Measurements from ENCODE around the gene EMILIN2. TPM values are rescaled to one million over a fixed set of nuclear protein-coding genes. Genes with fewer than 3 reads are reported as not detected.

Gene EMILIN2
- total RNA-seq, 1 experiment from 2014 or later = 0.75 TPM

DNA sequence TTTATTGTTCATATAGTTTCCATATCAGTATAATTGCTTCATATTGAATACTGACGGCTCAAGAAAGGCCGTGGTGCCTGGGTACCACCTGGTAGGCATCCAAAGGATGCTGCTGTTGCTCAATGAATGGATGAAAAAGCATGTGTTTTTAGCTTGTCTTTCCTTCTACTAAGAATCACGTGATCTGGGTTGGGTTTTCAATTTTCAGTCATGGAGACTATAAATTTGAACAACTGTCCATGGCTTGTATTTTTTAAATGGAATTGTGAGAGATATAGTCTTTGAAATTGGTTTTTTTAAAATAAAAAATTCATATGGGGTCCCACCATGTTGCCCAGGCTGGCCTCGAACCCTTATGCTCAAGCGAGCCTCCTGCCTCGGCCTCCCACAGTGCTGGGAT, 25.3 kb downstream of the EMILIN2 start:
- no peak for DNase-seq (ENCODE audit: low read depth)

DNA sequence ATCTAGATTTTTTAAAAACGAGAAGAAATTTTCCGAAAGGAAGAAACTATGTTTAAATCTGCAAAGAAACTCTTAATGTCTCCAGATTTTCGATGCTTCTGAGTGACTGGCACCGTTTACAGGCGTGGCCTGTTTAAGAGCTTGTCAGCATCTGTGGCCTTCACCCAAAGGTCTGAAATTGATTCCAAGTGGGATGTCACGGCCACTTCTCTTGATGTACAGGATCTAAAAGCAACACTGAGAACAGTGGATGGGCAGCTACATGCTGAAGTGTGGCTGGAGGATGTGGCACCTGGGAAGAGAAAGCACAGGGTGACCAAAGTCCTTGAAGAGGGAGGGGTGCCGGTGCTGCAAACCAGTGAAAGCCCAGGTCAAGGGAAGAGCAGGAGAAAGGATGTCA, 28.0 kb downstream of the EMILIN2 start:
- DNase-seq (ENCODE audit: low read depth) = no peak

DNA sequence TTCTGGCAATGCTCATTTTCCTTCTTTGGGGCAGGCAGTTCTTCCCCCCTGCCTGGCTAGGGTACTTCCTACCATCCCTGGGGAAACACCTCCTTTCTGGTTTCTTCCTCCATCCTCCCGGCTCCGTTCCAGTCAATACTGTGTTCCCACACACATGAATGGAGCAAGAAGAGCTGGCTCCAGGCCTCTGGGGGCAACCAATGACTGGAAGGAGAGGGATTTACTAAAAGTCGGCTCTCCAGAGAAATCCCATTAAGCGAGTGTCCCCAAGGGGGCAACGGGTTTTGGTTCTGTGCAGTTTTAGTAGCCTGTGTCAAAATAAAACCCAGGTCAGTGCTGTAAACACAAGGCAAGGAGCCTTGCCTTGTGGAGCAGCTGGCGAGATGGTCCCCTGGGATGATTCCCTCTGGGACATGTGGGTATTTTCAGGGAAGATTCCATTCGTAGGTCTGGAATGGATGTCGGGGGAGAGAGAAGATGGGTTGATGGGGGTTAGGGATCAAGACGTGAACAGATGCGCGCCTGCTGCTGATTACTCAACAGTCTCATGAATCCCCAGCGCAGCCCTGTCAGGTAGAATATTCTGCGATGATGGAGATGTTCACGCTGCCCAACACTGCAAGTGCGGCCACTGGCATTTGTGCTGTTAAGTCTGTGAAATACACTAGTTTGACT, 32.0 kb downstream of the EMILIN2 start:
- no peak for DNase-seq (ENCODE audit: low read depth)

DNA sequence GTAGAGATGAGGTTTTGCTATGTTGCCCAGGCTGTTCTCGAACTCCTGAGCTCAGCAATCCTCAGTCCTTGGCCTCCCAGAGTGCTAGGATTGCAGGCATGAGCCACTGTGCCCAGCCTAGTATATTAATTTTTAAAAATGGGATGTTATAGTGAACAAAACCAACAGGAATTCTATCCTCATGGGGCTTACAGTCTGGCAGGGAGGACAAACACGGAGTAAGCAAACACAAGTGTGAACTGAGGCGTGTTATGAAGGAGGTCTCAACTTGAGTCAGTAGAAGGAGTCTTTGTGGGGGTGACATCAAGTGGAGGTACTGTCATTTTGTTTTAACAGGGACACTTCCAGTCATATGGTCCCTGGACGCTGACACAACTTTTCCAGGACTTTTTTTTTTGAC, 33.1 kb downstream of the EMILIN2 start:
- DNase-seq (ENCODE audit: low read depth) = no peak

DNA sequence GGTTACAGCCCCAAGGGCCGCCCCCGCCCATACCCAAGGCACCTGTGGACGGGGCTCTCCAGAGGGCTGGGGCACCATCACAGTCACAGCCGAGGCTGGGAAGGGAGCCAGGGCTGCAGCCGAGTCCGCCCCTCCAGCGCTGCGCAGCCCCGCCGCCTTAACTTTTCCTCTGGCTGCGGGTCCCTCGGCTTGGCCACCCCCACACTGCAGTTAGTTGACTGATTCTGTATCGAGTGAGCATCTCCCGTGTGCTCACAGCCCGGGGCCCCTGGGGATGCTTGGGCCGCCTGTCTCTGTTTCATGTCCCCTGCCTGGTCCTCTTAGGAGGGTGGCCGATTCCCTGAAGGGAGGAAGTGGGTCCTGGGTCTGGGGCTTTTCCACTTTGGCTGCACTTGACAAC, 33.7 kb downstream of the EMILIN2 start:
- DNase-seq (ENCODE audit: low read depth) = no peak

DNA sequence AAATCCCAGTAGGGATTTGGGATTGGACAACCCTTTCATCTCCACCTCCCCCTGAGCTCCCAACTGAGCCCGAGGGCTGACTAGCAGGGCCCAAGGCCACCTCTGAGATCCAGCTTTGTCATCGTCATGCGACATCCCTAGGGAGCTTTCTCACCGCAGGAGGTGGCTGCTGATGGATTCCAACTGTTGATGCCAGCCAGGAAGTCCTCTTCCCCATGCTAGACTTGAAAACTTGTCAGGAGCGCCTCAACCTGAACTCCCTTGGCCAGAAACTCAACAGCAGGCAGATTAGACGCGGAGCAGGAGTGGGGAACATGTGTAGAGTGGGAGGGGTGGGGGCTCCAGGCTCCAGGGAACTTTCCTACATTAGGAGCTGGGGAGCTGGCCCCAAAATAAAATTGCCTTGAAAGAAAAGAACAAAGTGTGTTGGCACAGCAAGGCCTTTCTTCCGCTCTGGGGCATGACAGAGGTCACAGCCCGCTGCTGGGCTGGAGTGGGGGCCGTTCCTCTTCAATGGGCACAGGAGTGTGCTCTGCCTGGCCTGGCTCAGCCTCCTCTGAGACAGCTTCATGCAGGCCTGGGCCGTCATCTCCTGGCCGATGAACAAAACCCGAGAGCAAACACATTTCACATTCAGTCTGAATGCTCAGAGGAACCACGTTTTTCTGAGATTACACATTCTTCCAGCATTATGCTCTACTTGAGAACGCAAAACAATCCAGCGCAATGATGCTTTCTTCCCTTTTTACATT, 34.5 kb downstream of the EMILIN2 start:
- DNase-seq (ENCODE audit: low read depth) = no peak

DNA sequence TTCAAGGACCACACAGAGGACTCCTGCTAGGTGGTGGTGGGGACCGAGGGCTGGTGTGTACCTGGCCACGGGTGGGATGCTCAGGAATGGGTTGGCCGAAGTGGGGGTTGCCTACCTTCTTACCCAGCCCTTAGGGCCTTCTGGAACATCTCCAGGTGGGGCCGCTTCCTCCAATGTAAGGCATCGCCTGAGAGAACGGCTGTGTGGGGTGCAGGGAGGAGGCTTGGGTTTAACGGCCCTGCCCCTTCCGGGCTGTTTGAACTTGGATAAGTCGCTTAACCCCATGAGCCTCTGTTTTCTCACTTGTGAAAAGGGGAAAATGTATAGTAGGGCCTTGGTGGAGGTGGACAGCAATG, 35.0 kb downstream of the EMILIN2 start:
- DNase-seq (ENCODE audit: low read depth) = no peak

DNA sequence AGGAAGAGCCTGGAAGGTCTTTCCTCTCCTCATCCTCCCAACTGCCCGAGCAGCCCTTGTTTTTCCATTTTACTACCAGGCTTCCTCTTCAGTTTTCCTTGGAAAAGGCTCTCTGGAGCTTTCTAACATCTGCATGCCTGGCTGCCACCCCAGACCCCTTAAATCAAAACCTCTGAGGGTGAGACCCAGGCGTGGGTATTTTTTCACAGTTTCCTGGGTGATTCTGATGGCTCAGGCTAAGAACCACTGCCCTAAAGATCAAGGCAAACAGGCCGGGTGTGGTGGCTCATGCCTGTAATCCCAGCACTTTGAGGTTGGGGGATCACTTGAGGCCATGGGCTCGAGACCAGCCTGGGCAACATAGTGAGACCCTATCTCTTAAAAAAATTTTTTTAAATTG, 35.4 kb downstream of the EMILIN2 start:
- DNase-seq (ENCODE audit: low read depth) = no peak

DNA sequence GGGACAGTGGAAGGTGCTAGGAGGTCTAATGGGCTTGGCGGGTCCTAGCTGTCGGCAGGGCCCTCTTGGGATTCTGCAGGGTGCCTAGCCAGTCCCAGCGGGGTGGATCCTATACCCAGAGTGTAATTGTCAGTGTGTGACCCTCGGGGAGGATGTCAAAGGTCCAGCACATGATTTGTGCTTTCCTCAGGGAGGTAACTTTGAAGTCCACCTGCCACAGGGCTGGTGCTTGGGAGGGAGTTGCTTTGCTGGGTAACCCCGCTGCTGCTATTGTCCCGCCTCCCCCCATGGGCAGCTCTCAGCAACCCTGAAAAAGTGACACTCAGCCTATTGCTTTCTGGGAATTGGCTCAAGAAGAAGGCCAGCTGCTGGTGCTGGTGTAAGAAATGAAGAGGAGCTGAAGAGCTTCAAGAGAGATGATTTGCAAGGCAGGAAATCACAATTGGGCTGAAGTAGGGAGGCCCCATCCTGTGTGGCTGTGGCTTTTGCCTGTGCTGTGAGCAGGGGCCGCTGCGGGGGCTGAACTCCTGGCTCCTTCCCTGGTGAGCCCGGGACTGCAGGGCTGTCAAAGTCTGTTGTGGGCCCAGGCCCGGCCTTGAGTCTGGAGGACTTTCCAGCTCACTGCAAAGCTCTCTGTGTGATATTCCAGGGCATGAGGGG, 36.4 kb downstream of the EMILIN2 start:
- DNase-seq (ENCODE audit: low read depth) = no peak

DNA sequence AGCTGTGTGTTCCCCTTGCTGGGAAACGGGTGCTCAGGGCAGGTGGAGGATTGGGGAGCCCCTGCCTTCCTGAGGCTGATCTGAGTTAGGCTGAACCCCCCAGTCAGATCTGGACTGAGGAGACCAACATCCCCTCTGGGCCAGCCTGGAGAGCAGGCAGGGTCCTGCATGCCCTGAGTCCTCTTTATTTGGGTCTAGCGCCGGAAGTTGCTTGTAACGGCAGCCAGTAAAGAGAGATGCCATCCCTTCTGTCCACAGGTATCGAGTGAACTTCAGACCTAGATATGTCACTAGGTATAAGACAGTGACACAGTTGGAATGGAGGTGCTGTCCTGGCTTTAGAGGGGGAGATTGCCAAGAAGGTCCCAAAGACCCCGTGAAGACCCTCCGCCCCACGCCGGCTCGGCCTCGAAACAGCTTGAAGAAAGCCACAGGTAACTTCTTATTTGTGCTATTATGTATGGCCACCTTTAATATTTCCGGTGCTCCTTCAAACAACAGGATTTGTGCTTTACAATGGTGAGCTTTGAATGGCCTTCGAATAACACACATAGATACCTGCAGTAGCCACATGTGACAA, 38.0 kb downstream of the EMILIN2 start:
- no peak for DNase-seq (ENCODE audit: low read depth)

DNA sequence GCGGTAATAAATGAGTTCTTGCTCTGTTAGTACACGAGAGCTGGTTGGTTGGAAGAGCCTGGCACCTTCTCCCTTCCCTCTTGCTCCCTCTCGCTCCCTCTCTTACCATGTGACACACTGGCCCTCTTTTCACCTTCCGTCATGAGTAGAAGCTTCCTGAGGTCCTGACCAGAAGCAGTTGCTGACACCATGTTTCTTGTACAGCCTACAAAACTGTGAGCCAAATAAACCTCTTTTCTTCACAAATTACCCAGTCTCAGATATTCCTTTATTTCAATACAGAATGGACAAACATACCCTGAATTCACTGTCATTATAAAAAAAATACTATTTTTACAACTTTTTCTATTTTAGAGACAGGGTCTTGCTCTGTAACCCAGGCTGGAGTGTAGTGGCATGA, 40.7 kb downstream of the EMILIN2 start:
- no peak for DNase-seq (ENCODE audit: low read depth)

DNA sequence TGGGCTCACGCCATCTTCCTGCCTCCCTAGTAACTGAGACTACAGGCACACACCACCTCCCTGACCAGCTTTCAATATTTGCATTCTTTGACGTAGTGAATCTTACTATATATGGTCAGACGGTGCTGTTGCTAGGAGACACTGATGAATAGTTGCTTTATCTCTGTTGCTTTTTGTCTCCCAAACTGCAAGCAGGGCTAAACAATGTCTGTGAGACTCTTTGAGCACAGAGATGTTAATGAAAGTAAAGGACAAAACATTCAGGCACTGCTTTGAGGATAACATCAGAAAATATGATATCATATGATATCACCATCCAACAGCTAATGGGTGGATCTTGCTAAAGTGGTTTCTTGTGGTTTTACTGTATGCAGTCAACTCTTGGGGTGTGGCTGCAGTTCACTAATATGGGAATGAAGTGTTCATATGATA, 43.0 kb downstream of the EMILIN2 start:
- DNase-seq (ENCODE audit: low read depth) = no peak

DNA sequence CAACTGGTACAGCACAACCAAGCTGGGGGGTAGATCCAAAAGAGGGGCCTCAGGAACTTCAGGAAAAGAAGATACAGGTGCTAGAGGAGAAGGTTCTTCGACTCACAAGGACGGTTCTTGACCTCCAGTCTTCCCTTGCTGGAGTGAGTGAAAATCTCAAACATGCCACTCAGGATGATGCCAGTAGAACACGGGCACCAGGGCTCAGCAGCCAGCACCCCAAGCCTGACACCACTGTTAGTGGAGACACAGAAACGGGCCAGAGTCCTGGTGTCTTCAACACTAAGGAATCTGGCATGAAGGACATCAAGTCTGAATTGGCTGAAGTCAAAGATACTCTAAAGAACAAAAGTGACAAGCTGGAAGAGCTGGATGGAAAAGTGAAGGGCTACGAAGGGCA, 43.8 kb downstream of the EMILIN2 start:
- DNase-seq (ENCODE audit: low read depth) = no peak

DNA sequence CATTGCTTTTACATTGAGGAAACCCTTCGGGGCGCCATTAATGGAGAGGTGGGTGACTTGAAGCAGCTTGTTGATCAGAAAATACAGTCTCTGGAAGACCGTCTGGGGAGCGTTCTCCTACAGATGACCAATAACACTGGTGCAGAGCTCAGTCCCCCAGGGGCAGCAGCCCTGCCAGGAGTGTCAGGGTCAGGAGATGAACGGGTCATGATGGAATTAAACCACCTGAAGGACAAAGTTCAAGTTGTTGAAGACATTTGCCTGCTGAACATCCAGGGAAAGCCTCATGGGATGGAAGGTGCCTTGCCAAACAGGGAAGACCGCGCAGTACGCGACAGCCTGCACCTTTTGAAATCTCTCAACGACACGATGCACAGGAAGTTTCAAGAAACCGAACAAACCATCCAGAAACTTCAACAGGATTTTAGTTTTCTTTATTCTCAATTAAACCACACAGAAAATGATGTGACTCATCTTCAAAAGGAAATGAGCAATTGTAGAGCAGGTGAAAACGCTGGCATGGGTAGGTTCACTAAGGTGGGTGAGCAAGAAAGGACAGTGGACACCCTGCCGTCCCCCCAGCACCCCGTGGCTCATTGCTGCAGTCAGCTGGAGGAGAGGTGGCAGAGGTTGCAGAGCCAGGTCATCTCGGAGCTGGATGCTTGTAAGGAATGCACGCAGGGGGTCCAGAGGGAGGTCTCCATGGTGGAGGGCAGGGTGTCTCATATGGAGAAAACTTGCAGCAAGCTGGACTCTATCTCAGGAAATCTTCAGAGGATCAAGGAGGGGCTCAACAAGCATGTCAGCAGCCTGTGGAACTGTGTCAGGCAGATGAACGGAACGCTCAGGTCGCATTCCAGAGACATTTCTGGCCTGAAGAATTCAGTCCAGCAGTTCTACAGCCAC, 45.0 kb downstream of the EMILIN2 start:
- DNase-seq (ENCODE audit: low read depth) = no peak

DNA sequence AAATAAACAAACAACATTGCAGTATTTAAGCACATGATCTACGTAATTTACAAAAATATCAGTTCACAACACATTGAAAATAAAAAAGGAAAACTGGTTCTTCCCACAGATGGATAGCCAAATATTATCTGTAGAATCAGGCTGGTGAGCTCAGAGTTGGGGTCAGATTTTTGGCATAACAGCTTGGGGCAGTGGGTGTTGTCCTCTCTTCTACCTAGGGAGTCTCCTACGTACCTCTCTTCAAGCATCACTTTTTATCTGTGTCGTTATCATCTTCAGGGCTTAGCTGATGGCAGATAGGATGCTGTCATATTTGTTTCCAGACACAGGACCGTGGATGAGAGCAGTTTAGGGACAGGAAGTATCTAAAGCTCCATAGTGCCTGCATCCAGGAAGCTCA, 46.2 kb downstream of the EMILIN2 start:
- no peak for DNase-seq (ENCODE audit: low read depth)

DNA sequence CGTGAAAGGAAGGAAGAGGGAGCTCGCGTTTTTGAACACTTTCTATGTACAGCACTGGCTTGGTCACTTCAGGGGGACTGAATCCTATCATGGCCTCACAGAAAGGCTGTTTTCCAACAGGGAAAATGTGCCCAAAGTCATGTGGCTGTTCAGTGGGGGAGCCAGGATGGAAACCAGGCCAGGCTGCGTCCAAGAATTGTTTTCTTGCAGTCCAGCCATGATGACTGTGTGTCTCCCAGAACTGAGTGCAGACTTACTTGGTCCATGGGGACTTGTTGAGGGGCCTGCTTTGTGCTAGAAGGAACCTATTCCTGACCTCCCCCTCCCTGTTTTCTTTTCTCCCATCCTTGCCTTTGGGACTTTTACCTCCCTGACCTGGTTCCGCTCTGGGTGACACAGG, 46.9 kb downstream of the EMILIN2 start:
- no peak for DNase-seq (ENCODE audit: low read depth)

DNA sequence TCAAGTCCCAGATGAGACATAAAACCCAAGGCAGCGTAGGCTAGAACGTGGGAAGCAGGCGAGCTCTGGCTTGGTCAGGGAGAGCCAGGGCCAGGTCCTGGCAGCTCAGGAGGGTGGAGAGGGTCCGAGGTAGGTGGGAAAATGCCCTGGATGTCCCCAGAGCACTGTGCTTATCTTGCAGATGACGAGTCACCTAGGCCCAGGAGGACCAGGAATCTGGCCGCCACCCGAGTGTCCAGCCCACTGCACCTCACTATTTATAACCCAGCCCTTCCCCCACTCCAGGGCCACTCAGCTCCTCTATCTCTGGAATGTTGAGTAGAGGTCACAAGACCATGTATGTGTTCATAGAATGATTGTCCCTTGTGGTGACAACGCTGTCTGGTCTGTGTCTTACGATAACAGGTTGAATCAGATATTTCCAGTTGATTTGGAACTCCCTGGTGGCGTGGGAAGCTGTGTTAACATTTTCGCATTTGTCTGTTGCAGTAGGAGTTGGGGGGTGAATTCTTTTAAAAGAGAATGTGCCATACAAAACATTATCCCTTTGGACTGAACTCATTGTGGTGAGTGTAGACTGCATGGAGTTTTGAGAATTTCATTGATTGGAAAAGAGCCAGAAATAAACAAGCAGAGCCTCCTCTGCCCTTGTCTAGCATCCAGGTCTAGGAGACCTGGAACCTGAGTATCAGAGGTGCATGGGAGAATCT, 47.5 kb downstream of the EMILIN2 start:
- no peak for DNase-seq (ENCODE audit: low read depth)

DNA sequence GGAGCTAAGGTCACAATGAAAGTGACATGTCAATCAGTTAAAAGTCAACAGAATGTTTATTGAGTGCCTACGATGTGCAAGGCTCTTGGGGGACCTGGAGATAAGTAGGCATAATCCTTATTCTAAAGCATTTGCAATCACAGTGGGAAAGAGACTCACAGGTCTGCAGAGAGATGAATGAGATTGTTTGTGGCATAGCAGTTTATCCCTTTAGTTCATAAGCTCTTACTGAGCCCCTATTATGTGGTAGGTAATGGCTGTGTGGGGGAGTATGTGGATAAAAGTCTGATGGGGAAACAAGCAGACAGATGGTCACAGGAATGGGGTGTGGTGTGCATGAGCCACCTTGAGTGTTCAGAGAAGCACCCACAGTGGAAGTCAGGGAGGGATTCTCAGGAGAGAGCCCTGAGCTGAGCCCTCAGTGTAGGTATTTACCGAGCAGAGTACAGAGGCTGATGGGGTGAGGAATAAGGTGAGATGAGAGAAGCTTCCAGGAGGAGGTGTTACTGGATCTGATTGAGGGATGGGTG, 48.1 kb downstream of the EMILIN2 start:
- DNase-seq (ENCODE audit: low read depth) = no peak

DNA sequence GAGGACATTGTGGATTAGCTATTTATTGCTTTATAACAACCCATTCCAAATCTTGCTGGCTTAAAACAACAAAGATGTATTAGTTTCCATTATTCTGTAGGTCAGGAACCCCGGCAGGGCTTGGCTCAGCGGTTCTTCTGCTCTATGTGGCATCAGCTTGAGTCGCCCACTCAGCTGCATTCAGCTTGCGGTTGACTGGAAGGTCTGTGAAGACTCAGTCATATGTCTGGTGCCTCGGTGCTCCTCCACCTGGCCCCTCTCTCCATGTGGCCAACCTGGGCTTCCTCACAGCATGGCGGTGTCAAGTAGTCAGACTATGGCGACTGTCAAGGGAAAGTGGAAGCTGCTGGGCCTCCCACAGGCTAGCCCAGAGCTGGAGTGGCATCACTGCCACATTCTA, 48.6 kb downstream of the EMILIN2 start:
- no peak for DNase-seq (ENCODE audit: low read depth)

DNA sequence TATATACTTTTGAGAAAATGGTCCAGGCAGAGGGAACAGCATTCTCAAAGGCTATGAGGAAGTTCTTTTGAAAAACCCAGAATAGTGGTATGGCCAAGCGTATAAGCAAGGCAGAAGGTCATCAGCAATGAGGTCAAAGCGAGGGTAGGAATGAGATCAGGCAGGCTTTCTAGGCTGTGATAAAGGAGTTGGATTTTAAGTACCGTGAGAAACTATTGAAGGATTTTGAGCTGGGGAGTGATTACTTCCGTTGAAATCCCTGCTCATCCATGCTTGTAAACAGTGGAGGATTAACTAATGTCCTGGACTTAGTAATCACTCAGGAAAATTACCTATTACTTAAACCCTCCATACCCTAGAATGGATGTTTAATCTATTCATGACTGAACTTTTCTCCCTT, 50.2 kb downstream of the EMILIN2 start:
- DNase-seq (ENCODE audit: low read depth) = no peak

Data from LHCN-M2 (cell line).